IMR-90 (cell line): ENCODE results near the gene CFAP299. TPM values are rescaled to one million over a fixed set of nuclear protein-coding genes. Genes with fewer than 3 reads are reported as not detected.

Experiments used
- ATAC-seq: fragments of 200-7000 bp; cut with Tn5 transposase; 2 replicates; pipeline ENCODE4 v1.9.1; 2020; ENCODE audit warnings: low read depth, mild to moderate bottlenecking, moderate library complexity
- BruUV-seq: library from RNA; stranded (reverse); fragments of 400-500 nt; replicated peaks from 2 replicates; lab custom pipeline; 2021; lab: Mats Ljungman, UMichigan
- CTCF ChIA-PET: fragments of 300-600 bp; formaldehyde crosslinking; extraction: SDS; loops from one replicate; lab custom pipeline; 2021; ENCODE audit warnings: antibody characterized with exemption; lab: Yijun Ruan, JAX
- POLR2A ChIA-PET: fragments of 300-600 bp; sonication (Branson Sonifier 250); formaldehyde crosslinking; loops from one replicate; lab custom pipeline; 2022; ENCODE audit warnings: antibody characterized with exemption; ENCODE audit not compliant: unreplicated experiment; lab: Charles Lee
- DNase-seq: peaks from one replicate; pipeline ENCODE4 v3.0.0; 2013
- H2AFZ ChIP-seq: replicated peaks from 2 replicates; pipeline ENCODE3; 2013; ENCODE audit warnings: low read length, mild to moderate bottlenecking; ENCODE audit not compliant: poor library complexity
- H2AK5ac ChIP-seq: 2 replicates; pipeline ENCODE4 v1.6.1; 2013; ENCODE audit warnings: low read depth, low read length, inconsistent platforms
- H2AK9ac ChIP-seq: replicated peaks from 2 replicates; pipeline ENCODE3; 2013; ENCODE audit warnings: mild to moderate bottlenecking, low read depth, low read length, moderate library complexity; ENCODE audit not compliant: poor library complexity
- H2BK120ac ChIP-seq: 2 replicates; pipeline ENCODE4 v1.6.1; 2013; ENCODE audit warnings: low read depth, low read length, inconsistent platforms
- H2BK15ac ChIP-seq: 3 replicates; pipeline ENCODE4 v1.6.1; 2013; ENCODE audit warnings: low read depth, low read length, inconsistent platforms
- H2BK20ac ChIP-seq: 2 replicates; pipeline ENCODE4 v1.6.1; 2013; ENCODE audit warnings: low read depth, mild to moderate bottlenecking, inconsistent platforms, low read length, moderate library complexity
- H2BK5ac ChIP-seq: 2 replicates; pipeline ENCODE4 v1.6.1; 2013; ENCODE audit warnings: mild to moderate bottlenecking, low read depth, low read length, inconsistent platforms; ENCODE audit not compliant: poor library complexity, severe bottlenecking
- H3K14ac ChIP-seq: replicated peaks from 2 replicates; pipeline ENCODE4 v1.6.1; 2013; ENCODE audit warnings: low read depth, low read length, inconsistent platforms
- H3K18ac ChIP-seq: 2 replicates; pipeline ENCODE4 v1.6.1; 2013; ENCODE audit warnings: low read depth, low read length, control low read depth
- H3K23ac ChIP-seq: 2 replicates; pipeline ENCODE4 v1.6.1; 2013; ENCODE audit warnings: low read depth, low read length, inconsistent platforms
- H3K27ac ChIP-seq: 2 replicates; pipeline ENCODE4 v1.5.1; 2013; ENCODE audit warnings: mild to moderate bottlenecking, control low read depth, low read length; ENCODE audit not compliant: insufficient read depth
- H3K27me3 ChIP-seq: 2 replicates; pipeline ENCODE4 v1.6.1; 2013; ENCODE audit warnings: low read length; ENCODE audit not compliant: control insufficient read depth, insufficient read depth
- H3K36me3 ChIP-seq: 2 replicates; pipeline ENCODE4 v1.6.1; 2013; ENCODE audit warnings: low read length, mixed read lengths; ENCODE audit not compliant: control insufficient read depth, insufficient read depth
- H3K4ac ChIP-seq: 2 replicates; pipeline ENCODE4 v1.6.1; 2013; ENCODE audit warnings: low read depth, low read length, inconsistent platforms
- H3K4me1 ChIP-seq: 2 replicates; pipeline ENCODE4 v1.6.1; 2013; ENCODE audit warnings: low read length, mixed read lengths; ENCODE audit not compliant: control insufficient read depth, insufficient read depth
- H3K4me2 ChIP-seq: 2 replicates; pipeline ENCODE4 v1.6.1; 2013; ENCODE audit warnings: low read depth, mild to moderate bottlenecking, control low read depth, low read length, moderate library complexity
- H3K4me3 ChIP-seq: 2 replicates; pipeline ENCODE4 v1.5.1; 2013; ENCODE audit warnings: low read depth, mild to moderate bottlenecking, control low read depth, low read length, moderate library complexity; ENCODE audit not compliant: insufficient read depth
- H3K56ac ChIP-seq: 2 replicates; pipeline ENCODE4 v1.6.1; 2013; ENCODE audit warnings: low read length, inconsistent platforms; ENCODE audit not compliant: insufficient read depth; ENCODE audit errors: extremely low read depth
- H3K79me1 ChIP-seq, 2 experiments: 2 replicates each; pipeline ENCODE4 v1.6.1; 2013; ENCODE audit warnings: low read length in 2 of 2, inconsistent platforms in 1 of 2, low read depth in 1 of 2
- H3K9ac ChIP-seq: 2 replicates; pipeline ENCODE4 v1.6.1; 2013; ENCODE audit warnings: low read depth, low read length, control low read depth
- H3K9me1 ChIP-seq: 2 replicates; pipeline ENCODE4 v1.6.1; 2013; ENCODE audit warnings: low read length, inconsistent platforms; ENCODE audit not compliant: insufficient read depth
- H3K9me3 ChIP-seq: 2 replicates; pipeline ENCODE4 v1.6.1; 2013; ENCODE audit warnings: low read length; ENCODE audit not compliant: control insufficient read depth, insufficient read depth
- H4K20me1 ChIP-seq: 2 replicates; pipeline ENCODE4 v1.6.1; 2013; ENCODE audit warnings: low read length, inconsistent platforms; ENCODE audit not compliant: insufficient read depth
- H4K5ac ChIP-seq: 2 replicates; pipeline ENCODE4 v1.6.1; 2013; ENCODE audit warnings: mild to moderate bottlenecking, low read depth, low read length, control low read depth
- H4K8ac ChIP-seq, 2 experiments: 2 replicates each; pipeline ENCODE4 v1.6.1; 2013; ENCODE audit warnings: low read depth in 2 of 2, low read length in 2 of 2, control low read depth in 1 of 2, inconsistent platforms in 1 of 2
- H4K91ac ChIP-seq: 2 replicates; pipeline ENCODE4 v1.6.1; 2013; ENCODE audit warnings: low read depth, low read length, inconsistent platforms; ENCODE audit not compliant: insufficient read depth
- CHD1 ChIP-seq: IDR thresholded peaks from 2 replicates; pipeline ENCODE4 v1.6.1; 2012; ENCODE audit warnings: low read depth, low read length, improper control_type of control experiment
- MAFK ChIP-seq: IDR thresholded peaks from 2 replicates; pipeline ENCODE4 v1.6.1; 2012; ENCODE audit warnings: low read depth, low read length, improper control_type of control experiment
- MAZ ChIP-seq: IDR thresholded peaks from 2 replicates; pipeline ENCODE4 v1.6.1; 2012; ENCODE audit warnings: low read depth, mild to moderate bottlenecking, low read length, improper control_type of control experiment, moderate library complexity, borderline replicate concordance
- MXI1 ChIP-seq: IDR thresholded peaks from 2 replicates; pipeline ENCODE4 v1.6.1; 2012; ENCODE audit warnings: low read depth, mild to moderate bottlenecking, low read length, moderate library complexity, borderline replicate concordance
- NFE2L2 ChIP-seq: fragments of 150-350 bp; IDR thresholded peaks from 2 replicates; pipeline ENCODE4 v1.6.1; 2016; ENCODE audit warnings: low read depth, mild to moderate bottlenecking, low read length
- POLR2A ChIP-seq: IDR thresholded peaks from 2 replicates; pipeline ENCODE4 v1.6.1; 2012; ENCODE audit warnings: mild to moderate bottlenecking, low read depth, low read length
- RAD21 ChIP-seq: IDR thresholded peaks from 2 replicates; pipeline ENCODE4 v1.6.1; 2012; ENCODE audit warnings: low read length, improper control_type of control experiment
- RCOR1 ChIP-seq: IDR thresholded peaks from 2 replicates; pipeline ENCODE4 v1.6.1; 2012; ENCODE audit warnings: mild to moderate bottlenecking, low read length, improper control_type of control experiment; ENCODE audit not compliant: insufficient replicate concordance
- RFX5 ChIP-seq: IDR thresholded peaks from 2 replicates; pipeline ENCODE4 v1.8.0; 2012; ENCODE audit warnings: low read depth, mild to moderate bottlenecking, low read length, moderate library complexity
- SMC3 ChIP-seq: fragments of 150-350 bp; IDR thresholded peaks from 2 replicates; pipeline ENCODE4 v1.6.1; 2016; ENCODE audit warnings: low read depth, mild to moderate bottlenecking, antibody characterized with exemption, low read length, moderate library complexity
- WGBS, 2 experiments: methylation state at CpG; one replicate each; pipeline versions ENCODE4 v1.1.5 to v1.1.7; 2013; ENCODE audit warnings: missing lambda C conversion rate in 2 of 2; ENCODE audit not compliant: insufficient read length in 1 of 2; ENCODE audit errors: extremely low coverage in 2 of 2; 5-methylcytosine and 5-hydroxymethylcytosine counted together
- dilution Hi-C: fragments of 300-500 bp; cut with HindIII; formaldehyde crosslinking; loops from one replicate; pipeline ENCODE4 v1.14.3; 2018; ENCODE audit warnings: low sequenced_read_pairs; ENCODE audit not compliant: unreplicated experiment
- in situ Hi-C: fragments of 300-500 bp; cut with MboI; formaldehyde crosslinking; loops from 3 replicates; pipeline ENCODE4 v1.14.3; 2019; ENCODE audit warnings: low sequenced_read_pairs, inconsistent platforms, mixed read lengths
- intact Hi-C: fragments of 100-400 bp; cut with micrococcal nuclease; formaldehyde crosslinking; loops from 2 replicates; pipeline ENCODE4 v1.10.0; 2022
- polyA plus RNA-seq, 3 experiments: library from polyadenylated mRNA; depleted of rRNA; stranded (reverse); fragments of >200 nt; gene quantifications; 2 replicates each; pipeline ENCODE4 v1.2.3, GENCODE V29; 2012; ENCODE audit warnings: low replicate concordance in 1 of 3
- total RNA-seq: library from RNA; depleted of rRNA; stranded (reverse); fragments of >200 nt; gene quantifications from 2 replicates; pipeline ENCODE4 v1.2.3, GENCODE V29; 2012
- TF ChIP-seq, protein P1 (sequence below): fragments of 150-350 bp; IDR thresholded peaks from 2 replicates; pipeline ENCODE4 v1.6.1; 2016; ENCODE audit warnings: low read depth, mild to moderate bottlenecking, low read length, moderate library complexity, borderline replicate concordance

Gene CFAP299
- total and polyA plus RNA-seq, 2 of the 4 experiments (the other 2 are of a cell fraction), result 1.0 to 1.1 TPM

GRCh38 chr4:80967346-80967745 is 631.8 kb downstream of the CFAP299 start:
- Histone ChIP-seq H2BK120ac (no peak overlapping the region), H2BK5ac (no peak overlapping the region), H3K4me3 (no peak overlapping the region), H3K36me3 (no peaks in the 10 kb centered on the region), H3K4me1 (no peaks in the 10 kb centered on the region), H2BK15ac (no peak overlapping the region), H3K14ac (no peak overlapping the region), H4K20me1 (no peaks in the 10 kb centered on the region), H3K27ac (no peak overlapping the region), H4K8ac (no peak overlapping the region), H3K18ac (no peak overlapping the region), H3K56ac (no peak overlapping the region), H4K5ac (no peak overlapping the region), H3K4me2 (no peak overlapping the region), H3K27me3 (no peaks in the 10 kb centered on the region; the same call in 1 of the 2 replicates), H3K9me1 (no peaks in the 10 kb centered on the region), H3K9me3 (no peaks in the 10 kb centered on the region), H2AK9ac (no peak overlapping the region), H3K4ac (no peak overlapping the region), H2AFZ (no peak overlapping the region), H2BK20ac (no peak overlapping the region), H2AK5ac (no peak overlapping the region), H3K23ac (no peak overlapping the region), H4K91ac (no peak overlapping the region), H3K79me1 (no peaks in the 10 kb centered on the region), H3K9ac (no peak overlapping the region)
- in situ Hi-C loops, result no loop called here
- no peak for ATAC-seq
- dilution Hi-C loops, result no loop called here
- no peak for DNase-seq
- WGBS, 2 experiments, result 79% methylated on average over 4 of the region's 4 CpGs; no CpG with 5 or more reads in 1 of the 2 experiments
- no TSS peak for BruUV-seq
- intact Hi-C loops, result no loop called here
- POLR2A ChIA-PET, result no interaction called here
- TF ChIP-seq SMC3, result no peak
- no peak for TF ChIP-seq CHD1
- no peak for TF ChIP-seq POLR2A
- no peak for TF ChIP-seq MAFK
- TF ChIP-seq MAZ, result no peak
- no peak for TF ChIP-seq RFX5
- TF ChIP-seq NFE2L2, result no peak
- no peak for TF ChIP-seq MXI1
- TF ChIP-seq, protein P1, sequence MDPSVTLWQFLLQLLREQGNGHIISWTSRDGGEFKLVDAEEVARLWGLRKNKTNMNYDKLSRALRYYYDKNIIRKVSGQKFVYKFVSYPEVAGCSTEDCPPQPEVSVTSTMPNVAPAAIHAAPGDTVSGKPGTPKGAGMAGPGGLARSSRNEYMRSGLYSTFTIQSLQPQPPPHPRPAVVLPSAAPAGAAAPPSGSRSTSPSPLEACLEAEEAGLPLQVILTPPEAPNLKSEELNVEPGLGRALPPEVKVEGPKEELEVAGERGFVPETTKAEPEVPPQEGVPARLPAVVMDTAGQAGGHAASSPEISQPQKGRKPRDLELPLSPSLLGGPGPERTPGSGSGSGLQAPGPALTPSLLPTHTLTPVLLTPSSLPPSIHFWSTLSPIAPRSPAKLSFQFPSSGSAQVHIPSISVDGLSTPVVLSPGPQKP, result no peak
- TF ChIP-seq RAD21, result no peak
- no peak for TF ChIP-seq RCOR1
- CTCF ChIA-PET, result no interaction called here
